CD4-positive, alpha-beta memory T cell (primary cell): ENCODE data around the gene NRAS. TPM values are rescaled to one million over a fixed set of nuclear protein-coding genes. Genes with fewer than 3 reads are reported as not detected.
A peak's percentile ranks its signal among the peaks of the same experiment; 100 is the strongest.

ENCODE experiments used
- CTCF ChIA-PET: fragments of 350-600 bp; sonication (Branson Sonifier 250); formaldehyde crosslinking; loops from one replicate; lab custom pipeline; 2021; ENCODE audit warnings: inconsistent platforms; ENCODE audit not compliant: partially characterized antibody; lab: Charles Lee
- POLR2A ChIA-PET: fragments of 350-600 bp; sonication (Branson Sonifier 250); formaldehyde crosslinking; loops from one replicate; lab custom pipeline; 2021; ENCODE audit not compliant: partially characterized antibody; lab: Charles Lee
- DNase-seq, 5 donors: peaks; one replicate each; pipeline versions ENCODE4 v3.0.0 to v3.0.0-alpha.2; 2020 to 2022; ENCODE audit warnings: mixed read lengths in 1 of 5
- H3K27ac ChIP-seq: one replicate; pipeline ENCODE4 v1.7.0; 2013; ENCODE audit warnings: low read depth, low read length
- H3K27me3 ChIP-seq: 2 replicates; pipeline ENCODE4 v1.7.0; 2013; ENCODE audit warnings: mild to moderate bottlenecking, low read length, moderate library complexity; ENCODE audit not compliant: insufficient read depth
- H3K36me3 ChIP-seq: 2 replicates; pipeline ENCODE4 v1.7.0; 2013; ENCODE audit warnings: mild to moderate bottlenecking, low read length, moderate library complexity; ENCODE audit not compliant: insufficient read depth
- H3K4me1 ChIP-seq: 2 replicates; pipeline ENCODE4 v1.7.0; 2013; ENCODE audit warnings: mild to moderate bottlenecking, low read length, moderate library complexity; ENCODE audit not compliant: insufficient read depth
- H3K4me3 ChIP-seq, 2 donors: one replicate each; pipeline ENCODE4 v1.7.0; 2013; ENCODE audit warnings: low read length in 2 of 2, mild to moderate bottlenecking in 1 of 2
- H3K9me3 ChIP-seq, 2 donors: one replicate each; pipeline ENCODE4 v1.7.0; 2013; ENCODE audit warnings: low read length in 2 of 2, control low read depth in 1 of 2; ENCODE audit not compliant: control insufficient read depth in 1 of 2
- H3K27ac Mint-ChIP-seq, 7 donors: one replicate each; pipeline ENCODE4 v1.8.0; 2020 to 2021; ENCODE audit warnings: mixed read lengths in 7 of 7, mild to moderate bottlenecking in 6 of 7, inconsistent platforms in 3 of 7, moderate library complexity in 3 of 7
- H3K27me3 Mint-ChIP-seq, 2 donors: one replicate each; pipeline ENCODE4 v1.8.0; 2020 to 2021; ENCODE audit warnings: mixed read lengths in 2 of 2
- H3K36me3 Mint-ChIP-seq, 2 donors: one replicate each; pipeline ENCODE4 v1.8.0; 2020 to 2021; ENCODE audit warnings: mixed read lengths in 2 of 2, inconsistent platforms in 1 of 2, mild to moderate bottlenecking in 1 of 2
- H3K4me1 Mint-ChIP-seq, 4 donors: one replicate each; pipeline ENCODE4 v1.8.0; 2020 to 2021; ENCODE audit warnings: mixed read lengths in 4 of 4, mild to moderate bottlenecking in 1 of 4
- H3K4me3 Mint-ChIP-seq, 8 donors: one replicate each; pipeline ENCODE4 v1.8.0; 2020 to 2021; ENCODE audit warnings: mixed read lengths in 8 of 8, mild to moderate bottlenecking in 7 of 8, moderate library complexity in 6 of 8, inconsistent platforms in 3 of 8
- H3K9me3 Mint-ChIP-seq, 8 donors: one replicate each; pipeline ENCODE4 v1.8.0; 2020 to 2021; ENCODE audit warnings: mixed read lengths in 8 of 8, mild to moderate bottlenecking in 5 of 8, inconsistent platforms in 3 of 8, moderate library complexity in 1 of 8
- intact Hi-C: fragments of 100-400 bp; cut with micrococcal nuclease; formaldehyde crosslinking; loops from one replicate; pipeline ENCODE4 v1.15.1; 2023
- polyA plus RNA-seq, 2 donors: library from polyadenylated mRNA; unstranded; fragments of 300-500 nt; fragmentation: Illumina TruSeq; gene quantifications; one replicate each; pipeline ENCODE4 v1.2.3, GENCODE V29; 2021
- total RNA-seq, 2 experiments: library from RNA; stranded (reverse); gene quantifications; one replicate each; pipeline ENCODE4 v1.2.3, GENCODE V29; 2021

Gene NRAS
- total and polyA plus RNA-seq, 4 experiments from 2014 or later, result 18.0 to 29.3 (median 22.1) TPM

DNA sequence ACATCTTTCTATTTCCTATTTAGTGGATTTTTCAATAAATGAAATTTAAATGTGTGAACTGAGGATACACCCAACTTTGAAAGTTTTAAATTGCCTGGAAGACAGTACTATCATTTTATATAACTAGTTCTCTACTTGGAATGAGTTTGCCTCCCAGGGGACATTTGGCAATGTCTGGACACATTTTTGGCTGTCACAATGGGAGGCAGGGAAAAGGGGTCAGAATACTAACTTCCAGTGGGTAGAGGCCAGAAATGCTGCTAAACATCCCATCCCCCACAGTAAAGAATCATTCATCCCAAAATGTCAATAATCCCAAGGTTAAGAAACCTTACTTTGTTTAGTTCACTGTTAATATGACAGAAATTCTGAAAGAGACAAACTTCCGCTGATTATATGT is 13.2 kb upstream of the NRAS start:
- intact Hi-C loops, result no loop called here
- Mint-ChIP-seq H3K4me1 (peaks cover 4 to 10% (median 4%) of the 10 kb centered on the region in 4 donors), H3K4me3 (no peak overlapping the region), H3K9me3 (no peaks in the 10 kb centered on the region), H3K27me3 (no peaks in the 10 kb centered on the region), H3K27ac (peak overlapping the region in 3 of 7 donors; percentile 35 to 66 (median 39)), H3K36me3 (peaks cover 67 to 90% of the 10 kb centered on the region in 2 donors)
- Histone ChIP-seq H3K27ac (no peak overlapping the region), H3K36me3 (peaks cover 95% of the 10 kb centered on the region), H3K27me3 (no peaks in the 10 kb centered on the region), H3K9me3 (no peaks in the 10 kb centered on the region), H3K4me3 (no peak overlapping the region), H3K4me1 (no peaks in the 10 kb centered on the region)
- ChIA-PET CTCF (no interaction called here), POLR2A (no interaction called here)
- DNase-seq, result no peak

DNA sequence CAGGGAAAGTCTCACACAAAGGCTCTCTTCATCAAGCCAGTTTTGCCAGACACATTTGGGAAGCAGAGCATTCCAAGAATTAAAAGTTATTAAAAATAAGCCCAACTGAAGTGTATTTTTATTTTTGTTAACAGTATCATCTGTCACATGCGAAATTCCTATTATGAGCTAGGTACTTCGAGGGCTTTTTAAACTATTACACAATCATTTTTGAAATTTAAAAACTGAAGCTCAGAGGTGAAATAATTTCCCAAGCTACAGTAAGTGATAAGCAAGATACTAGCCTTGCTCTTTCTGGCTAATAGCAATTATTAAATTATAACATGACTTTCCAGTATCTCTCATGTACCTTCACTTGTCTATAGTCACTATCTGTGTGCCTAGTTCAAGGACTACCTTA is 12.0 kb upstream of the NRAS start:
- ChIA-PET CTCF (no interaction called here), POLR2A (no interaction called here)
- no peaks in the 10 kb centered on the region for H3K27me3 Mint-ChIP-seq

DNA sequence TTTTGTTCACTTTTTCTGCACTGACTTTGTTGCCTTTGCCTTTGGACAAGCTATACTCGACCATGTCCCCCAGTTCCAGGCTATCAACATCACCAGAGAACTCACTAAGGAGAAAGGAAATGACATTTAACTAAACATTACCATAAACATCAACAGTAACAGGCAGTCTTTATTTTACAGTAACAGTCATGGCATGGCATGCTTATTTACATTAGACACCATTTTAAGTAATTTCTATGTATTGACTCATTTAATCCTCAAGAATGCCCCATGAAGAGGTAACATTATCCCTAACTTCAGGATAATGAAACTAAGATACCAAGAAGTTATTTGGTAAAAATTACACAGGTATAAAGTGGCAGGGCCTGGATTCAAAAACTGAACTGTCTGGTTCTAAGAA is 8.7 kb upstream of the NRAS start:
- Mint-ChIP-seq H3K27me3 (no peaks in the 10 kb centered on the region), H3K4me1 (peaks cover 0 to 4% (median under 1%) of the 10 kb centered on the region in 4 donors), H3K36me3 (peaks cover 65 to 90% of the 10 kb centered on the region in 2 donors), H3K4me3 (no peak overlapping the region), H3K9me3 (no peaks in the 10 kb centered on the region), H3K27ac (peak overlapping the region in 4 of 7 donors; percentile 0 to 85 (median 41))
- no peak for DNase-seq
- H3K27ac ChIP-seq, result no peak overlapping the region
- no peaks in the 10 kb centered on the region for H3K9me3 ChIP-seq
- intact Hi-C loops, result no loop called here
- H3K4me3 ChIP-seq, result no peak overlapping the region
- H3K36me3 ChIP-seq, result peaks cover 91% of the 10 kb centered on the region
- no peaks in the 10 kb centered on the region for H3K27me3 ChIP-seq
- ChIA-PET CTCF (no interaction called here), POLR2A (no interaction called here)
- H3K4me1 ChIP-seq, result no peaks in the 10 kb centered on the region

More for the DNA sequence above, 12.0 kb upstream of the NRAS start:
- H3K27ac ChIP-seq, result no peak overlapping the region
- no peak overlapping the region for H3K4me3 ChIP-seq
- no peaks in the 10 kb centered on the region for H3K4me1 ChIP-seq
- DNase-seq, result no peak
- H3K4me3 Mint-ChIP-seq, result no peak overlapping the region
- intact Hi-C loops, result no loop called here
- peaks cover 4 to 10% (median 6%) of the 10 kb centered on the region in 4 donors for H3K4me1 Mint-ChIP-seq
- H3K36me3 ChIP-seq, result peaks cover 94% of the 10 kb centered on the region
- H3K27me3 ChIP-seq, result no peaks in the 10 kb centered on the region
- H3K36me3 Mint-ChIP-seq, result peaks cover 65 to 90% of the 10 kb centered on the region in 2 donors
- no peaks in the 10 kb centered on the region for H3K9me3 ChIP-seq
- peak overlapping the region in 5 of 7 donors; percentile 17 to 72 (median 37) for H3K27ac Mint-ChIP-seq
- no peaks in the 10 kb centered on the region for H3K9me3 Mint-ChIP-seq

DNA sequence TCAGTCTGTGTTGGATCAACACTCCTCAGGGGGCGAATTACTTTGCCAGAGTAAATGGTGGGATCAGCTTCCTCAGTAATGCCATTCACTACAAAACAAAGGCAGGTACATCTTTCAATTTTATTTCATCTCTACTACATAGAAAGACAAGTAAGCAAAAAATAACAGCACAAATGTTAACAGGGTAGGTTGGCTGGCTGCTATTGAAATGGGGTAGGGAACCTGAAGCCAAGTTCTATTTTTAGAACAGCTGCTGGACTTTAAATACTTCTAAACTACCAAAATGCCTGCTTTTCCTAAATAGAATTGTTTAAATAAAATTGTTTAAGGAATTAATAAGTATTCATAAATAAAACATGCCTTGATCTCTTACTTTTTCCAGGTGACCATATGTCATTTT is 7.3 kb upstream of the NRAS start:
- H3K4me3 ChIP-seq, result no peak overlapping the region
- peak overlapping the region in 4 of 7 donors; percentile 15 to 87 (median 76) for H3K27ac Mint-ChIP-seq
- intact Hi-C loops, result no loop called here
- peaks cover 0 to 4% (median under 1%) of the 10 kb centered on the region in 4 donors for H3K4me1 Mint-ChIP-seq
- ChIA-PET CTCF (no interaction called here), POLR2A (no interaction called here)
- peaks cover 92% of the 10 kb centered on the region for H3K36me3 ChIP-seq
- no peaks in the 10 kb centered on the region for H3K4me1 ChIP-seq
- no peaks in the 10 kb centered on the region for H3K27me3 Mint-ChIP-seq
- H3K4me3 Mint-ChIP-seq, result no peak overlapping the region
- H3K9me3 Mint-ChIP-seq, result no peaks in the 10 kb centered on the region
- no peak overlapping the region for H3K27ac ChIP-seq
- H3K27me3 ChIP-seq, result no peaks in the 10 kb centered on the region
- H3K36me3 Mint-ChIP-seq, result peaks cover 64 to 93% of the 10 kb centered on the region in 2 donors
- no peaks in the 10 kb centered on the region for H3K9me3 ChIP-seq
- DNase-seq, result no peak

DNA sequence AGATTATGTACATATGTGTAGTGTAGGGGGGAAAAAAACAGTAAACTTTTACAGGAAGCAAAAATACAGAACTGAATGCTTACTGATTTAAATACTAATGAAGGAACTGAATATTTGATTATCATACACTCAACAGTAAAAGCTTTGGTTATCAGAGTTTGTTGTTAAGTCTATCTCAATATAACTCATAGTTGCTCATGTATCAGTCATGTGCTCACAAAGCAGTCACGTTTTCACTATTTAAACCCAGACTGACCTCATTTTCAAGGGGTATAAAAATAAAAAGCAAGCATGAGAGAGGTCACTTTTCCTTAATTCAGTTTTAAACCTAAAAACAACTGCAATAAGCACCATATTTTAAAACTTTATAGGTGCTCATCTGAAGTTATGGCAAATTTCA is 6.9 kb upstream of the NRAS start:
- peak overlapping the region in 4 of 7 donors; percentile 7 to 88 (median 48) for H3K27ac Mint-ChIP-seq
- ChIA-PET CTCF (no interaction called here), POLR2A (no interaction called here)
- H3K36me3 ChIP-seq, result peaks cover 92% of the 10 kb centered on the region
- DNase-seq, result no peak
- H3K9me3 ChIP-seq, result no peaks in the 10 kb centered on the region
- no peak overlapping the region for H3K4me3 Mint-ChIP-seq
- H3K27me3 ChIP-seq, result no peaks in the 10 kb centered on the region
- H3K4me3 ChIP-seq, result no peak overlapping the region
- intact Hi-C loops, result no loop called here
- peaks cover 68 to 95% of the 10 kb centered on the region in 2 donors for H3K36me3 Mint-ChIP-seq
- no peaks in the 10 kb centered on the region for H3K4me1 ChIP-seq
- H3K4me1 Mint-ChIP-seq, result peaks cover 0 to 4% (median under 1%) of the 10 kb centered on the region in 4 donors
- H3K27me3 Mint-ChIP-seq, result no peaks in the 10 kb centered on the region
- no peak overlapping the region for H3K27ac ChIP-seq
- H3K9me3 Mint-ChIP-seq, result no peaks in the 10 kb centered on the region

DNA sequence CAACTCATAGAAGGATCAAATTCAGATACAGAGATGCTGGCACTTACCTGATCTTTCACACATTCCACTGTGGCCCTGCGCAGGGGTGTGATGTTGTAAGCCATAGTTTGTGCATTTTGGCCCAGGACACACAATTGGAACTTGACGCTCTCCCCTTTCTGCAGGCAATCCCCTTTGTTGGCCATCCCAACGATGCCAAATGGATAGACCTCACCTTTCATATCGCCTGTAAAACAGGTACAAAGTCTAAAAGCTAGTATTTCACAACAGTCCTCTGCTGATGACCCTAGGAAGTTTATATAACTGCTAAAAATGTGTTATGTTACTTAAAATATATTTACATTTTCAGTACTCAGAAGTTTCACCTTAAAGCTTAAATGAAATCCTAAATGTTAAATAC is 3.9 kb upstream of the NRAS start:
- Histone ChIP-seq H3K9me3 (no peaks in the 10 kb centered on the region), H3K27me3 (no peaks in the 10 kb centered on the region), H3K4me3 (no peak overlapping the region), H3K4me1 (peaks cover 18% of the 10 kb centered on the region), H3K27ac (no peak overlapping the region), H3K36me3 (peaks cover 69% of the 10 kb centered on the region)
- intact Hi-C loops, result no loop called here
- Mint-ChIP-seq H3K4me1 (peaks cover 11 to 20% (median 17%) of the 10 kb centered on the region in 4 donors), H3K4me3 (no peak overlapping the region), H3K36me3 (peaks cover 57 to 92% of the 10 kb centered on the region in 2 donors), H3K27me3 (no peaks in the 10 kb centered on the region), H3K9me3 (no peaks in the 10 kb centered on the region), H3K27ac (peak overlapping the region in 5 of 7 donors; percentile 42 to 81 (median 69))
- ChIA-PET POLR2A (interaction anchor here (0.6 kb wide), 1 partner anchor 17 kb away, joined by 3 read pairs; no protein-coding TSS in a partner anchor), CTCF (interaction anchor here (1.4 kb wide), 1 partner anchor 11 kb away, joined by 3 read pairs; no protein-coding TSS in a partner anchor)
- no peak for DNase-seq

DNA sequence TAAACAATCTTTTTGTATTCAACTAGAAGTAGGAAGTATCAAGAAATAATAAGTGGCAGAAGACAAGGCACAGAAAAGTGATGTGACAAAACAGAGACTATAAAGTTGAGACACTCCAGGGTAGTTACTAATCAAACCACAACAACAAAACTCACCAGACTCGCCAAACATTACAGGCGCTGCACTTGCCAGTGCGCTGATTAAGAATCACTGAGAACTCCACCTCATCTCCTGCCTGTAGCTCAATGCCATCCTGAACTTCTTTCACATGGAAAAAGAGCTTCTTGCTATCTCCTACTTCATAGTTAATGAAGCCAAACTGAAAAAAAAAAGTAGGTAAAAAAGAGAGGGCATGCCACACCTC is 2.8 kb upstream of the NRAS start:
- DNase-seq, result no peak
- intact Hi-C loops, result no loop called here
- Mint-ChIP-seq H3K4me1 (peaks cover 11 to 21% (median 18%) of the 10 kb centered on the region in 4 donors), H3K36me3 (peaks cover 47 to 82% of the 10 kb centered on the region in 2 donors), H3K27ac (peak overlapping the region in 6 of 7 donors; percentile 19 to 100 (median 51)), H3K4me3 (no peak overlapping the region), H3K9me3 (no peaks in the 10 kb centered on the region), H3K27me3 (no peaks in the 10 kb centered on the region)
- peaks cover 21% of the 10 kb centered on the region for H3K4me1 ChIP-seq
- H3K4me3 ChIP-seq, result no peak overlapping the region
- H3K9me3 ChIP-seq, result no peaks in the 10 kb centered on the region
- peaks cover 58% of the 10 kb centered on the region for H3K36me3 ChIP-seq
- POLR2A ChIA-PET, result interaction anchor here (1.1 kb wide), 1 partner anchor 61 kb away, joined by 3 read pairs; the partner anchor contains the start of gene SIKE1
- CTCF ChIA-PET, result interaction anchor here (1.5 kb wide), 1 partner anchor 372 kb away, joined by 3 read pairs; no protein-coding TSS in a partner anchor
- H3K27me3 ChIP-seq, result no peaks in the 10 kb centered on the region
- no peak overlapping the region for H3K27ac ChIP-seq
